Measurements from ENCODE around the gene HCLS1. TPM values are rescaled to one million over a fixed set of nuclear protein-coding genes. Genes with fewer than 3 reads are reported as not detected.

HCLS1 gene
- total RNA-seq, 2 experiments from 2014 or later = 124 to 235 TPM

DNA sequence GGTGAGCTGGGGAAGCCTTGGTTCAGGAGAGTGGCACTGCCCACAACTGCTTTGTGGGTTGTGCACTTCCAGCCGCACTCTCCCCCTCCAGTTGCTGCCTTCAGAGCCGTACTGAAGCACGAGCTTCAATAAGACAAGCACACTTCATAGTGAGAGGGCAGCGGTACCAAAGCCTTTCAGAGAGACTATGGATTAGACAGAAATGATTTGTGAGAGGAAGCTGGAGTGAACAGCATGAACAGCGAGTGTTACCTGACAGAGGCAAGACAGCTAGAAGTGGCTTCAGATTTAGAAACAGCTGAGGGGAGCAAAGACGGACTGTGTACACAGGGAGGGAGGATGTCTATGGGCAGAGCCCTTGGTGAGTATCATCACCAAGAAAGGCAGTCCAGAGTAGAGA is 31.1 kb downstream of the HCLS1 start:
- no peaks in the 10 kb centered on the region for H4K20me1 ChIP-seq (ENCODE audit: insufficient read depth, low read length)
- H3K27ac ChIP-seq (ENCODE audit: low read depth, low read length, poor library complexity, severe bottlenecking) = no peak overlapping the region
- no peaks in the 10 kb centered on the region for H3K9me2 ChIP-seq (ENCODE audit: insufficient read depth, low read length)
- H3K36me3 ChIP-seq (ENCODE audit: insufficient read depth, low read length) = peaks cover 54% of the 10 kb centered on the region
- H3K4me1 ChIP-seq (ENCODE audit: insufficient read depth, low read length, poor library complexity, severe bottlenecking) = no peaks in the 10 kb centered on the region
- POLR2A ChIA-PET = interaction anchor here (1.3 kb wide), 1 partner anchor 9 kb away, joined by 4 read pairs; no protein-coding TSS in a partner anchor
- no peaks in the 10 kb centered on the region for H3K79me2 ChIP-seq (ENCODE audit: insufficient read depth, low read depth, low read length)
- no peak overlapping the region for H2AFZ ChIP-seq (ENCODE audit: low read length)
- no TSS peak for BruUV-seq (replicated peaks)
- CTCF ChIA-PET (ENCODE audit: unreplicated experiment) = no interaction called here
- H3K9me3 ChIP-seq (ENCODE audit: low read length) = no peaks in the 10 kb centered on the region
- intact Hi-C loops (cut with micrococcal nuclease; ENCODE audit: unreplicated experiment) = no loop called here
- TF ChIP-seq, protein P1, sequence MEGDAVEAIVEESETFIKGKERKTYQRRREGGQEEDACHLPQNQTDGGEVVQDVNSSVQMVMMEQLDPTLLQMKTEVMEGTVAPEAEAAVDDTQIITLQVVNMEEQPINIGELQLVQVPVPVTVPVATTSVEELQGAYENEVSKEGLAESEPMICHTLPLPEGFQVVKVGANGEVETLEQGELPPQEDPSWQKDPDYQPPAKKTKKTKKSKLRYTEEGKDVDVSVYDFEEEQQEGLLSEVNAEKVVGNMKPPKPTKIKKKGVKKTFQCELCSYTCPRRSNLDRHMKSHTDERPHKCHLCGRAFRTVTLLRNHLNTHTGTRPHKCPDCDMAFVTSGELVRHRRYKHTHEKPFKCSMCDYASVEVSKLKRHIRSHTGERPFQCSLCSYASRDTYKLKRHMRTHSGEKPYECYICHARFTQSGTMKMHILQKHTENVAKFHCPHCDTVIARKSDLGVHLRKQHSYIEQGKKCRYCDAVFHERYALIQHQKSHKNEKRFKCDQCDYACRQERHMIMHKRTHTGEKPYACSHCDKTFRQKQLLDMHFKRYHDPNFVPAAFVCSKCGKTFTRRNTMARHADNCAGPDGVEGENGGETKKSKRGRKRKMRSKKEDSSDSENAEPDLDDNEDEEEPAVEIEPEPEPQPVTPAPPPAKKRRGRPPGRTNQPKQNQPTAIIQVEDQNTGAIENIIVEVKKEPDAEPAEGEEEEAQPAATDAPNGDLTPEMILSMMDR (conservative IDR thresholded peaks at IDR 0.05; ENCODE audit: low read length) = no peak
- no peak for TF ChIP-seq EZH2phosphoT487 (IDR thresholded peaks at IDR 0.05; ENCODE audit: borderline replicate concordance, low read depth, low read length)
- H3K4me3 ChIP-seq (ENCODE audit: low read depth, low read length, poor library complexity, severe bottlenecking) = no peak overlapping the region
- no peak overlapping the region for H3K4me2 ChIP-seq (ENCODE audit: low read length)
- no peak for DNase-seq (ENCODE audit: low spot score)

- no peak for DNase-seq (ENCODE audit: low spot score)
- Histone ChIP-seq H3K79me2 (ENCODE audit: insufficient read depth, low read depth, low read length) (no peaks in the 10 kb centered on the region), H3K9me3 (ENCODE audit: low read length) (no peaks in the 10 kb centered on the region), H4K20me1 (ENCODE audit: insufficient read depth, low read length) (no peaks in the 10 kb centered on the region), H3K4me3 (ENCODE audit: low read depth, low read length, poor library complexity, severe bottlenecking) (no peak overlapping the region), H3K4me2 (ENCODE audit: low read length) (no peak overlapping the region), H3K9me2 (ENCODE audit: insufficient read depth, low read length) (no peaks in the 10 kb centered on the region), H2AFZ (ENCODE audit: low read length) (no peak overlapping the region), H3K36me3 (ENCODE audit: insufficient read depth, low read length) (peaks cover 37% of the 10 kb centered on the region), H3K4me1 (ENCODE audit: insufficient read depth, low read length, poor library complexity, severe bottlenecking) (no peaks in the 10 kb centered on the region), H3K27ac (ENCODE audit: low read depth, low read length, poor library complexity, severe bottlenecking) (no peak overlapping the region)
- ChIA-PET CTCF (ENCODE audit: unreplicated experiment) (no interaction called here), POLR2A (no interaction called here)
- no peak for TF ChIP-seq EZH2phosphoT487 (IDR thresholded peaks at IDR 0.05; ENCODE audit: borderline replicate concordance, low read depth, low read length)
- intact Hi-C loops (cut with micrococcal nuclease; ENCODE audit: unreplicated experiment) = no loop called here
- BruUV-seq (replicated peaks) = no TSS peak
These were observed 33.1 kb downstream of the HCLS1 start for GRCh38 chr3:121627622-121628021.

- Histone ChIP-seq H3K36me3 (ENCODE audit: insufficient read depth, low read length) (peaks cover 33% of the 10 kb centered on the region), H3K9me2 (ENCODE audit: insufficient read depth, low read length) (no peaks in the 10 kb centered on the region), H3K79me2 (ENCODE audit: insufficient read depth, low read depth, low read length) (no peaks in the 10 kb centered on the region), H4K20me1 (ENCODE audit: insufficient read depth, low read length) (no peaks in the 10 kb centered on the region), H3K4me3 (ENCODE audit: low read depth, low read length, poor library complexity, severe bottlenecking) (no peak overlapping the region), H3K4me2 (ENCODE audit: low read length) (no peak overlapping the region), H3K27ac (ENCODE audit: low read depth, low read length, poor library complexity, severe bottlenecking) (no peak overlapping the region), H3K4me1 (ENCODE audit: insufficient read depth, low read length, poor library complexity, severe bottlenecking) (no peaks in the 10 kb centered on the region), H3K9me3 (ENCODE audit: low read length) (no peaks in the 10 kb centered on the region), H2AFZ (ENCODE audit: low read length) (no peak overlapping the region)
- ChIA-PET POLR2A (no interaction called here), CTCF (ENCODE audit: unreplicated experiment) (no interaction called here)
- BruUV-seq (replicated peaks) = no TSS peak
- TF ChIP-seq, protein P1 (conservative IDR thresholded peaks at IDR 0.05; ENCODE audit: low read length) = no peak
- no peak for TF ChIP-seq EZH2phosphoT487 (IDR thresholded peaks at IDR 0.05; ENCODE audit: borderline replicate concordance, low read depth, low read length)
- DNase-seq (ENCODE audit: low spot score) = no peak
- intact Hi-C loops (cut with micrococcal nuclease; ENCODE audit: unreplicated experiment) = no loop called here
These were observed 33.5 kb downstream of the HCLS1 start for GRCh38 chr3:121627211-121627610.
